ENCODE results near the gene ULK2. TPM values are rescaled to one million over a fixed set of nuclear protein-coding genes. Genes with fewer than 3 reads are reported as not detected.

ULK2 gene
- total RNA-seq, 1 experiment from 2014 or later, result 22.8 TPM

DNA sequence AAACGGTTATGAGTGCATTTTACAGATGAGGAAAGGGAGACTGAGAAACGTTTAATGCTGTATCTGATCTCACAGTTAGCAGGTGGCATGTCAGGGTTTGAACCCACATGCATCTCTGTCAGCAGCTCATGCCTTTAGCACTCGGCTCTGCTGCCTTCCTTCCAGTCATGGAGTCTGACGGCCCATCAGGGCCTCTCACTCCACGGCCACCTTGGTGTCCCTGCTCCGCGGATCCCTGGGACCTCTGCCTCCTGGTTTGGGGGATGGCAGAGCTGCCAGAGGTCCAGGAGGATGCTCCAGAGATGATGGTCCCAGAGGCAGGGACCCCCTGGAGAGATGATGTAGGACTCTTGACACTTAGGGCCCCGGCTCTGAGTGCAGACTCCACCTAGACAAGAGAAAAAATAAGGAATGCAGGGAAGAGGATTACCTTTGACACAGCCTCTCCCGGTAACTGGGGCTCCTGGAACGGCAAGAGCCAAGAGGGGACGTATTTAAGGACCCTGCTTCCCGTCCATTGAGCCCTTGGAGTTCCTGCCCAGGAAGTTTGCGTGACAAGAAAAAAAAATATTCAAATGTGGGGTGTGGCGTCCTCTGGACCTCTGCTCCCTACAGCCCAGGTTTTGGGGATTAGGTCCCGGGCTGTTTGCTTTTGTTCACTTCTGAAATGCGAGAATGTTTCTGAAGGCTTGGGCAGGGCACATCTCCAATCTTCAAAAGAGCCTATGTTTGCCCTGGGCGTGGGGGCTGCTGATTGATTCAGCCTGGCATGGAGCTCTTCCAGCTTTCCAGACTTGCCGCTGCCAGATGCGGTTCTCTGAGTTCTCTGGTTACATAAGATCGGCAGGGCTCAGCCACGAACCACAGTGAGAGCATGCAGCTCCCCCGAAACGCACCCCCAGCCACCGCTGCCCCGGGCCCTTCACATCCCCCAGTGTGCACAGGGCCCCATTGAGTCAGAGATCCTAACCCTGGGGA lies 119.6 kb downstream of the ULK2 start, which contains the start of gene ALDH3A1:
TSS of gene ALDH3A1 (minus strand) at position 470 of the 978 bp plus-strand sequence. CDS start 3,169 bp downstream, outside the sequence.
- TF ChIP-seq TCF7L2 (IDR thresholded peaks at IDR 0.05; ENCODE audit: low read depth, low read length), result 0 out of 2 replicates have a peak, but pooled peaks have one; percentile 34
- TF ChIP-seq, protein P1, sequence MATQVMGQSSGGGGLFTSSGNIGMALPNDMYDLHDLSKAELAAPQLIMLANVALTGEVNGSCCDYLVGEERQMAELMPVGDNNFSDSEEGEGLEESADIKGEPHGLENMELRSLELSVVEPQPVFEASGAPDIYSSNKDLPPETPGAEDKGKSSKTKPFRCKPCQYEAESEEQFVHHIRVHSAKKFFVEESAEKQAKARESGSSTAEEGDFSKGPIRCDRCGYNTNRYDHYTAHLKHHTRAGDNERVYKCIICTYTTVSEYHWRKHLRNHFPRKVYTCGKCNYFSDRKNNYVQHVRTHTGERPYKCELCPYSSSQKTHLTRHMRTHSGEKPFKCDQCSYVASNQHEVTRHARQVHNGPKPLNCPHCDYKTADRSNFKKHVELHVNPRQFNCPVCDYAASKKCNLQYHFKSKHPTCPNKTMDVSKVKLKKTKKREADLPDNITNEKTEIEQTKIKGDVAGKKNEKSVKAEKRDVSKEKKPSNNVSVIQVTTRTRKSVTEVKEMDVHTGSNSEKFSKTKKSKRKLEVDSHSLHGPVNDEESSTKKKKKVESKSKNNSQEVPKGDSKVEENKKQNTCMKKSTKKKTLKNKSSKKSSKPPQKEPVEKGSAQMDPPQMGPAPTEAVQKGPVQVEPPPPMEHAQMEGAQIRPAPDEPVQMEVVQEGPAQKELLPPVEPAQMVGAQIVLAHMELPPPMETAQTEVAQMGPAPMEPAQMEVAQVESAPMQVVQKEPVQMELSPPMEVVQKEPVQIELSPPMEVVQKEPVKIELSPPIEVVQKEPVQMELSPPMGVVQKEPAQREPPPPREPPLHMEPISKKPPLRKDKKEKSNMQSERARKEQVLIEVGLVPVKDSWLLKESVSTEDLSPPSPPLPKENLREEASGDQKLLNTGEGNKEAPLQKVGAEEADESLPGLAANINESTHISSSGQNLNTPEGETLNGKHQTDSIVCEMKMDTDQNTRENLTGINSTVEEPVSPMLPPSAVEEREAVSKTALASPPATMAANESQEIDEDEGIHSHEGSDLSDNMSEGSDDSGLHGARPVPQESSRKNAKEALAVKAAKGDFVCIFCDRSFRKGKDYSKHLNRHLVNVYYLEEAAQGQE (IDR thresholded peaks at IDR 0.05; ENCODE audit: insufficient read depth in 1 of 2, low read depth in 2 of 2, low read length in 1 of 2), result no peak
- no TSS peak for BruUV-seq (replicated peaks)
- ChIA-PET CTCF (interaction anchor here (0.6 kb wide), 1 partner anchor 779 kb away, joined by 5 read pairs; no protein-coding TSS in a partner anchor), POLR2A (no interaction called here)
- H3K4me3 ChIP-seq (ENCODE audit: low read depth in 2 of 2, low read length in 2 of 2), result no peak within 1 kb of the TSS
- ATAC-seq (no peak), DNase-seq (ENCODE audit: low read depth, low spot score) (no peak)
- no peak within 1 kb of the TSS for H3K27ac ChIP-seq (ENCODE audit: low read length)
- intact Hi-C loops (cut with micrococcal nuclease; ENCODE audit: unreplicated experiment), result no loop called here
- in situ Hi-C loops (cut with HindIII; ENCODE audit: low pct_unique_long_range_greater_than_20kb, low sequenced_read_pairs), result no loop called here
- H3K27me3 ChIP-seq (ENCODE audit: control insufficient read depth, insufficient read depth, low read length), result no peaks in the 10 kb centered on the region
- no peaks in the 10 kb centered on the region for H3K36me3 ChIP-seq (ENCODE audit: control insufficient read depth, insufficient read depth, low read length)
- no peaks in the 10 kb centered on the region for H3K9me3 ChIP-seq (ENCODE audit: control insufficient read depth, insufficient read depth, low read depth, low read length)
- peaks cover 7% of the 10 kb centered on the region for H3K4me1 ChIP-seq (ENCODE audit: control insufficient read depth, insufficient read depth, low read length)

DNA sequence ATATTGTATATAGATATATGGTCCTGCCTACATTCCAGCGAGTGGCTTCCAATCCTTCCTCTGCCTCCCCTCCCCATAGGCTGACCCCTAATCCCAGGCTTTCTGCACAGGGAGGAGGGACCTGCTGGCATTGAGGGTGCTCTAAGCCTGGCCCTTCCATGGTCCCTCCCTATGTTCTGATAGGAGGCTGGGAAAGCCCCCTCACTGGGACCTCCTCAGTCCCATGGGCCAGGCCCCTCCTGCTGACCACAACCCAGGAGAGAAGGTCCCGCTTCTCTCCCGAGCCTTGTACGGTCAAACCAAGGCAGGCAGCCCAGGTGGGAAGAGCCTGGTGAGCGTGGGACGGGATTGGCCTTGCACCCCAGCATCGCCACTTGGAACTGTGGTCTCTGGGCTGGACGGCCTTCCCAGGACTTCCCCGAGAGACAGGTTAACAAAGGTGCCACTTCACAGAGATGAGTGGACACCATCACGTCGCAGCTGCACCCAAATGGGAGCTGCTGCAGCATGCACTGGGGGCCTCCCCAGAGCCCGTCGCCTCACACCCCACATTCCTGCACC lies 120.5 kb downstream of the ULK2 start:
- no peak for TF ChIP-seq POLR2AphosphoS5 (IDR thresholded peaks at IDR 0.05; ENCODE audit: low read depth, low read length)
- TF ChIP-seq, protein P2, sequence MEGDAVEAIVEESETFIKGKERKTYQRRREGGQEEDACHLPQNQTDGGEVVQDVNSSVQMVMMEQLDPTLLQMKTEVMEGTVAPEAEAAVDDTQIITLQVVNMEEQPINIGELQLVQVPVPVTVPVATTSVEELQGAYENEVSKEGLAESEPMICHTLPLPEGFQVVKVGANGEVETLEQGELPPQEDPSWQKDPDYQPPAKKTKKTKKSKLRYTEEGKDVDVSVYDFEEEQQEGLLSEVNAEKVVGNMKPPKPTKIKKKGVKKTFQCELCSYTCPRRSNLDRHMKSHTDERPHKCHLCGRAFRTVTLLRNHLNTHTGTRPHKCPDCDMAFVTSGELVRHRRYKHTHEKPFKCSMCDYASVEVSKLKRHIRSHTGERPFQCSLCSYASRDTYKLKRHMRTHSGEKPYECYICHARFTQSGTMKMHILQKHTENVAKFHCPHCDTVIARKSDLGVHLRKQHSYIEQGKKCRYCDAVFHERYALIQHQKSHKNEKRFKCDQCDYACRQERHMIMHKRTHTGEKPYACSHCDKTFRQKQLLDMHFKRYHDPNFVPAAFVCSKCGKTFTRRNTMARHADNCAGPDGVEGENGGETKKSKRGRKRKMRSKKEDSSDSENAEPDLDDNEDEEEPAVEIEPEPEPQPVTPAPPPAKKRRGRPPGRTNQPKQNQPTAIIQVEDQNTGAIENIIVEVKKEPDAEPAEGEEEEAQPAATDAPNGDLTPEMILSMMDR (IDR thresholded peaks at IDR 0.05), result no peak
- no peak overlapping the region for H3K27ac ChIP-seq (ENCODE audit: low read length)
- H3K36me3 ChIP-seq (ENCODE audit: control insufficient read depth, insufficient read depth, low read length), result no peaks in the 10 kb centered on the region
- DNase-seq (ENCODE audit: low read depth, low spot score) (no peak), ATAC-seq (no peak)
- no peaks in the 10 kb centered on the region for H3K4me1 ChIP-seq (ENCODE audit: control insufficient read depth, insufficient read depth, low read length)
- intact Hi-C loops (cut with micrococcal nuclease; ENCODE audit: unreplicated experiment) (no loop called here), in situ Hi-C loops (cut with HindIII; ENCODE audit: low pct_unique_long_range_greater_than_20kb, low sequenced_read_pairs) (no loop called here)
- BruUV-seq (replicated peaks), result no TSS peak
- H3K9me3 ChIP-seq (ENCODE audit: control insufficient read depth, insufficient read depth, low read depth, low read length), result no peaks in the 10 kb centered on the region
- ChIA-PET POLR2A (interaction anchor here (0.7 kb wide), 1 partner anchor 10 kb away, joined by 4 read pairs; no protein-coding TSS in a partner anchor), CTCF (no interaction called here)
- H3K27me3 ChIP-seq (ENCODE audit: control insufficient read depth, insufficient read depth, low read length), result no peaks in the 10 kb centered on the region
- H3K4me3 ChIP-seq (ENCODE audit: low read depth in 2 of 2, low read length in 2 of 2), result no peak overlapping the region

DNA sequence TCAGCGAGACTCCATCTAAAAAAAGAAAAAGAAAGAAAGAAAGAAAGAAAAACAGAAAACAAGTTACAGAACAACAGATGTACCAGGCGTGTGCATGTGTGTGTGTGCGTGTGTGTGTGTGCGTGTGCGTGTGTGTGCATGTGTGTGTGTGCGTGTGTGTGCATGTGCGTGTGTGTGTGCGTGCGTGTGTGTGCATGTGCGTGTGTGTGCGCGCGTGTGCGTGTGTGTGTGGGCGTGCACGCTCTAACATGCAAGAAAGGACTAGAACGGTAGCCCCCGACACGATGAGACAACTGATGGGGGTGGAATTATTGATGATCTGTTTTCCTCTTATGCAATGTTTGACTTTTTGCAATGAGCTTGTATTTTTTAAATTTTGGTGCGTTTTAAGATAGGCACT lies 121.2 kb downstream of the ULK2 start:
- intact Hi-C loops (cut with micrococcal nuclease; ENCODE audit: unreplicated experiment) (no loop called here), in situ Hi-C loops (cut with HindIII; ENCODE audit: low pct_unique_long_range_greater_than_20kb, low sequenced_read_pairs) (no loop called here)
- CTCF ChIA-PET, result no interaction called here
- H3K27me3 ChIP-seq (ENCODE audit: control insufficient read depth, insufficient read depth, low read length), result no peaks in the 10 kb centered on the region
- no peak overlapping the region for H3K4me3 ChIP-seq (ENCODE audit: low read depth in 2 of 2, low read length in 2 of 2)
- ATAC-seq (no peak), DNase-seq (ENCODE audit: low read depth, low spot score) (no peak)
- BruUV-seq (replicated peaks), result no TSS peak
- TF ChIP-seq TCF7L2 (IDR thresholded peaks at IDR 0.05; ENCODE audit: low read depth, low read length), result no peak
- TF ChIP-seq POLR2AphosphoS5 (IDR thresholded peaks at IDR 0.05; ENCODE audit: low read depth, low read length), result no peak
- TF ChIP-seq, protein P1 (IDR thresholded peaks at IDR 0.05; ENCODE audit: insufficient read depth in 1 of 2, low read depth in 2 of 2, low read length in 1 of 2), result no peak
- TF ChIP-seq SIN3A (IDR thresholded peaks at IDR 0.05; ENCODE audit: borderline replicate concordance, insufficient read depth, low read depth, low read length), result no peak
- TF ChIP-seq, protein P2 (IDR thresholded peaks at IDR 0.05), result no peak
- H3K9me3 ChIP-seq (ENCODE audit: control insufficient read depth, insufficient read depth, low read depth, low read length), result no peaks in the 10 kb centered on the region
- no peaks in the 10 kb centered on the region for H3K36me3 ChIP-seq (ENCODE audit: control insufficient read depth, insufficient read depth, low read length)
- POLR2A ChIA-PET, result interaction anchor here (0.7 kb wide), 1 partner anchor 11 kb away, joined by 4 read pairs; no protein-coding TSS in a partner anchor
- no peaks in the 10 kb centered on the region for H3K4me1 ChIP-seq (ENCODE audit: control insufficient read depth, insufficient read depth, low read length)
- H3K27ac ChIP-seq (ENCODE audit: low read length), result no peak overlapping the region

Measured in Panc1 (cell line).